Activated CD4-positive, alpha-beta T cell treated with anti-CD3 and anti-CD28 coated beads, Interleukin-2, amount 50 U/mL, for 16 hours (primary cell): ENCODE data around the gene FBXL13.
A peak's percentile ranks its signal among the peaks of the same experiment; 100 is the strongest.
"Not testable (repeated sequence)": the region's sequence is repeated elsewhere in the genome, so short reads cannot be mapped to it uniquely, and the experiment has no call there.

Experiments
- DNase-seq: peaks from one replicate; pipeline ENCODE4 v3.0.0-alpha.2; 2020

Gene FBXL13

DNA sequence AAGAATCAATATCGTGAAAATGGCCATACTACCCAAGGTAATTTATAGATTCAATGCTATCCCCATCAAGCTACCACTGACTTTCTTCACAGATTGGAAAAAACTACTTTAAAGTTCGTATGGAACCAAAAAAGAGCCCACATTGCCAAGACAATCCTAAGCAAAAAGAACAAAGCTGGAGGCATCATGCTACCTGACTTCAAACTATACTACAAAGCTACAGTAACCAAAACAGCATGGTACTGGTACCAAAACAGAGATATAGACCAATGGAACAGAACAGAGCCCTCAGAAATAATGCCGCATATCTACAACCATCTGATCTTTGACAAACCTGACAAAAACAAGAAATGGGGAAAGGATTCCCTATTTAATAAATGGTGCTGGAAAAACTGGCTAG lies 53.7 kb downstream of the FBXL13 start:
- DNase-seq: not testable (repeated sequence)

GRCh38 chr7:103018295-103018694 lies 56.3 kb downstream of the FBXL13 start:
- DNase-seq: not testable (repeated sequence)

DNA sequence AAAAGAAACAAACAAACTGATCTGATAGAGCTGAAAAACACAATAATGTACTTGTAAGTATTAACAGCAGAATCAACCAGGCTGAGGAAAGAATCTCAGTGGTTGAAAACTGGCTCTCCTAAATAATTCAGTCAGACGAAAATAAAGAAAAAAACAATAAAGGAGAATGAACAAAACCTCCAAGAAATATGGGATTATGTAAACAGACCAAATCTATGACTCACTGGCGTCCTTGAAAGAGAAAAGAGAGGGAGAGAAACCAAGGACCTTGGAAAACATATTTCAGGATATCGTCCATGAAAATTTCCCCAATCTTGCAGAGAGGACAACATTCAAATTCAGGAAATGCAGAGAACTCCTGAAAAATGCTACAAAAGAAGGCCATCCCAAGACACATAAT lies 62.9 kb downstream of the FBXL13 start:
- DNase-seq: no peak

GRCh38 chr7:103010211-103010610 lies 64.4 kb downstream of the FBXL13 start:
- no peak for DNase-seq

DNA sequence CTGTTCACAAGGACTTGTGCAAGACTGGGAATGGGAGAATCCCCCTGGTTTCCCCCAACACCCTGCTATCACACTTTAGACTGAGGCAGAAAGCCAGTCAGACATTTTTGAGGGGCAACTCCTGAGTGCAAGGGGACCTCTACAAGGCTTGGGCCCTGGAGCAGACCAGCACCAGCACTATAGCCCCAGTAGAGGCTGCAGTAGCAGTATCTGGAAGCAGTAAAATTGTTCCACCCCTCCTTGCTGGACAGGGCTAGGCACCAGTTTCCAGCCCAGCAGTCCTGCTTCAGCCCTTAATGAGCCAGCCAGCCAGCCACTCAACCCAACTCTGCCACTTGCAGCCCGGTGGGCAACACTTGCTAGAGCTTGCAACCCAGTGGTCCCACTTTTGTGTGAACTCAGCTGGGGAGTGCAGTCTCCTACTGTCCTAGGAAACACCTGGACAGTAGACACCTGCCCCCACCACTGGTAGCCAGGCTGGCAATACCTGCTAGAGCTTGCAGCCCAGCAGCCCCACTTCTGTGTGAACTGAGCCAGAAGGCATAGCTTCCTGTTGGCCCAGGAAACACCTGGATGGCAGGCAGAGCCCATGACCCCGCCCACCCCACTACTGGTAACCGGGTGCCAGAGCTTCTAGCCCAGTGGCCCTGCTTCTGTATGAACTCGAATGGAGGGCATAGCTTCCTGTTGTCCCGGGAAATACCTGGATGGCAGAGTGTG lies 65.0 kb downstream of the FBXL13 start:
- DNase-seq: no peak

DNA sequence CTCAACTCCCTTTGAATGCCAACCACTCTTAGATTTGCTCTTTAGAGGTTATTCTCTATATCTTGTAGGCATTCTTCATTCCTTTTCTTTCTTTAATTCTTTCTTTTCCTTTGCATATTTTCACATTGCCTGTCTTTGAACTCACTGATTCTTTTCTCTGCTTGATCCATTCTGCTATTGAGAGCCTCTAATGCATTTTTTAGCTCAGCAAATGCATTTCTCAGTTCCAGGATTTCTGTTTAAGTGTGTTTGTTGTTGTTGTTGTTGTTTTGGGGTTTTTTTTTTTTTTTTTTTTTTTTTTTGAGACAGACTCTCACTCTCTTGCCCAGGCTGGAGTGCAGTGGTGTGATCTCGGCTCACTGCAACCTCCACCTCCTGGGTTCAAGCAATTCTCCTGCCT lies 71.6 kb downstream of the FBXL13 start:
- no peak for DNase-seq

GRCh38 chr7:103001210-103001609 lies 73.4 kb downstream of the FBXL13 start:
- no peak for DNase-seq

- no peak for DNase-seq
Measured at GRCh38 chr7:102996957-102997356, 77.6 kb downstream of the FBXL13 start.

DNA sequence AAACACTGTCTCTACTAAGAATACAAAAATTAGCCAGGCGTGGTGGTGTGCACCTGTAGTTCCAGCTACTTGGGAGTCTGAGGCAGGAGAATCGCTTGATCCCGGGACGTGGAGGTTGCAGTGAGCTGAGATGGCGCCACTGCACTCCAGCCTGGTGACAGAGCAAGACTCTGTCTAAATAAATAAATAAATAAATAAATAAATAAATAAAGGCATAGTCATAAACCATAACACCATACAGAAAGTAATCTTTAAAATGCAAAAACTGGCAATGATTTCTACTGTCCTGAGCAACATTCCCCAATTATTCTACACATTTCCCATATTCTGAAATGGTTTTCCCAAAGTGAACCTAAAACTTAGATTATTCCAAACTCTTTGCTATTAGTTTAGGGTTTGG lies 79.0 kb downstream of the FBXL13 start:
- DNase-seq: not testable (repeated sequence)

DNA sequence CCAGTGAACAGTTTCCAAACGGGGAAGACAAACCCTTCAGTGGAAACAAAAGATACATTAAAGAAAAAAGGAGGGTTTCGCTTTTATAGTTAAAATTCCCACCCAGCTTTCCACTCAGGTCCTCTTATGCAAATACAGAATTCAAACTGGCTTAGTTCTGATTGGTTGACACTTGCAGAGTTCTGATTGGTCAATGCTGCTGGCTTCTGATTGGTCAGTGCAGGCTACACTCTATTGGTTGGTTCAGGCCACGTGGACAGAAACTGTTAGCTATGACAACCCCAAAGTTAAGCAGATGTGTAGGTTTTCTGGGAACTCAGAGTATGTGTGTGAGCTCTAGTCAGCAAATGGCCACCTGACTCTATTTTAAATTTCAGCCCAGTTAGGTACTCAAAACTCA lies 80.0 kb downstream of the FBXL13 start:
- DNase-seq: no peak

DNA sequence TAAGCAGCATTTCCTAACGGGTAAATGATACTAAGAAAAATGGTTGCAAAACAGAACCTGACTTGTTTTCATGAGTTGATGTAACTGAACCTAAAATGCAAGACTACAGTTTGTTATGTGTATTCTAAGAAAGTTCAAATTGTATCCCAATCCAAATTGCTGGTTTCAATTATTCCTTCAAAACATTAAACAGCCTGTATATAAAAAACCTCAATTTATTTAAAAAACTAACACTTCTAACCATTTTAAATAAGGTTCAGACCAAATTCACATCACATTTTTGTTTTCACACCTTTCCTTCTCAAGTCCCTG lies 80.9 kb downstream of the FBXL13 start:
- no peak for DNase-seq

DNA sequence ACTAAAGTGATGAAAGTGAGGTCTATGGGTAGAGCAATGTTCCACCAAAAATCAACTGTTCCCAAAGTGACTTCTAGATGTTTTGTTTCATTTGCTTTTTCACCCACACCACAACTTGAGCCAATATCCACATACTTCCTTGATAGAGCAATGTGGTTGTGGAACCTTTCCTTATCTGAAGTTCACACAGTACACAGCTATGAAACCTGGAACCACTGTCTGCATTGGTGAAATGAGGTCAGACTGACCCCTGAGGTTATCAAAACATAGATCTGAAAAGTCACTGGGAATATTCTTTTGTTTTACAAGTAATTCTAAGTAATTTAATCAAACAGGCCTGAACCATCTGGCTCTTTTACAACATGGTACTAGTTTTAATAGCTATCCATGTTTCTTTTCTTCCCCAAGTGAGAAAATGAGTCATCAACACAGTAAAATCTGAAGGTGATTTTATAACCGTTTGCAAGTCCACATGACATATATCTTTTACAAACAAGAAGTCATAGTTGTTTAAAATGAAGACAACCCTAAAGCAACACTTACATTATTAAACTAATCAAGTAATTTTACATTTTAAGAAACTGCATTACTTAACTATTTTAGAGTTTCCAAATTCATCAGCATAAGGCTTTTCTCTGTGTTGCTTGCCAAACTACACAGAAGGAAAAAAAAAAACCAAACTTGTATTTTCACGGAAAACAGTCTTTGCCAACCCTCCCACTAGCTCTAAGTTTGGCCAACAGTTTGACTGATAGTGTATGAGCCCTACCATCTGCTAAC lies 81.5 kb downstream of the FBXL13 start:
- peak; percentile 34 for DNase-seq

DNA sequence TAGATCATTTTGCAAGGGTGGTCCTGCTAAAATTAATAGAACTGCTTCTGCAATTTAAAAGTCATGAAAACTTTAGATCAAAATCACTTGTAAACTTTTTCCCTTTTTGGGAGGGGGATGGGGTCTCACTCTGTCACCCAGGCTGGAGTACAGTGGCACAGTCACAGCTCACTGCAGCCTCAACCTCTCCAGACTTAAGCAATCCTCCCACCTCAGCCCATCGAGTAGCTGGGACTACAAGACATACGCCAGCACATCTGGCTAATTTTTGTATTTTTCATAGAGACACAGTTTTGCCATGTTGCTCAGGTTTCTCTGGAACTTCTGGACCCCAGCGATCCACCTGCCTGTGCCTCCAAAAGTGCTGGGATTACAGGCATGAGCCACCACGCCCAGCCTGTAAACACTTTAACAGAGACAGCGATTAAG lies 82.1 kb downstream of the FBXL13 start:
- DNase-seq: no peak

DNA sequence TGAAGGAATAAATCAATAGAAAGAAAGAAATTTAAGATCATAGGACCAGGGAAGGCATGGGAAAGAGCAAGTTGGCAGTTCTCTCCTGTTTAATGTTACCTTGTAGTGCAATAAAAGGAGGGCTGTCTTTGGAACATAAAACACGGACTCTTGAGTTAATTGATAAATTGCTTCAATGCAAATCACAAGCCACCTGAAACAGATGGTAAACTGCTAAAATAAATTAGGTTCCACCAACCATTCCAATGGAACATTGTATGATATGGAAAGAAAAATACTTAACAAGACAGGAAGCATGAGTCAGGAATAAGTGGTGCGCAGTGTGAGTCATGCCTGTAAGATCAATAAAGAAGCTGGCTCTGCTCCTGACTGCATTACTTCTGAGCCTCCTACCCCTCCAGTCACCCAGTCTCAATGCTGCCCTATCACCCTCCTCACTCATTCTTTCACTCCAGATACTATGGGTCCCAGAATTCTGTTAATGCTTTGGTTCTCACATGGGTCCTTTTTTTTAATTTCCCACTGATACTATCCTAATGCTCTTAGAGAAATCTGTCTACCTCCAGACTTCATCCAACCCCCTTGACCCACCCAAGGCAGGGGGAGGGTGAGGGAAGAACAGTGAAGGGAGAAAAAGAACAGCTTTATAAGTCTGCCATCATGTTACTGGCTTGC lies 82.9 kb downstream of the FBXL13 start:
- DNase-seq: peak; percentile 43

DNA sequence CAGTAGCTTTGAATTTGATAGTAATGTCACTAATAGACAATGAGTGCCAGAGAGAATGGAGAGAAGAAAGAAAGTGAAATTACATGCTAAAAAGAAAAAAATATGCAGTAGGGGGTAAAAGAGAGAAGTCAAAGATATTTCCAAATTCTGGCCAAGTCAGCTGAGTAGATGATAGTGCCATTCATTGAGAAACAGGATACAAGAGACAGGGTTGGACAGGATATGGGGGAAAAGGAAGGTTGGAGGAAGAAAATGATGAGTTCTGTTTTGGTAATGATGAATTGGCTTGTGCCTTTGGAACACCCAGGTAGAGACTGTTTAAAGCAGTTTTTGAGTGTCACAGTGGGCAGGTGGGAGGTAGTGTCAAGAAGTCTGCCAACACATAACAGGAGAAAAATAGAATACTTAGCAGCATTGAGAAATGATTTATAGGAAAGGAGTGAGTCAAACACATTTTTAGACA lies 83.5 kb downstream of the FBXL13 start:
- no peak for DNase-seq

- DNase-seq: no peak
Measured at GRCh38 chr7:102990642-102991041, 84.0 kb downstream of the FBXL13 start.

GRCh38 chr7:102988631-102989560 lies 85.7 kb downstream of the FBXL13 start:
- no peak for DNase-seq

GRCh38 chr7:102988088-102988487 lies 86.5 kb downstream of the FBXL13 start:
- no peak for DNase-seq

DNA sequence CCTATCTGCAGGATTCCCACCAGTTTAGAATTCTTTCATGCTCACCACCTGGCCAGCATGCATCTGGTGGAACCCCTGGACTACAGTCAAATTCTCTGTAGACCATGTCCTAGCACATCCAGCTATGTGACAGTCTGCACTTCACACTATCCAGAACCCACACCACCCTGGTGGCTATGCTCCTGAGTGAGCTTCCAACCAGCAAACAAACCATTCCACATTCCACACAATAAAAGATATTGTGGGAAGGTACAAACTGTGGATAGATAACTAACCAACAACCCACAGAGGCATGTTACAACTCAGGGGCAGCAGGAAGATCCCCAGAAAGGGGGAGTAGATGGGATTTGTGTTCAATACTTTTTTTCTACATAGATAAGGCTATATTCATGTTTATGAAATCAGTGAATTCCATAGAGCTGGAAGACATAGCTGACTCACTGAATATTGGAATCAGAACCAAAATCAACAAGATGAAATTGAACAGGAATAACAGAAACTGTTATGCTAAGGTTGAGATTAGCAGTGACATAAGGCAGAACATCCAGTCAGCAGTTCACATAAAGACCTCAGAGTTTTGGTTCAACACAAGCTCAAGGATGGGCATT lies 89.3 kb downstream of the FBXL13 start:
- DNase-seq: no peak

DNA sequence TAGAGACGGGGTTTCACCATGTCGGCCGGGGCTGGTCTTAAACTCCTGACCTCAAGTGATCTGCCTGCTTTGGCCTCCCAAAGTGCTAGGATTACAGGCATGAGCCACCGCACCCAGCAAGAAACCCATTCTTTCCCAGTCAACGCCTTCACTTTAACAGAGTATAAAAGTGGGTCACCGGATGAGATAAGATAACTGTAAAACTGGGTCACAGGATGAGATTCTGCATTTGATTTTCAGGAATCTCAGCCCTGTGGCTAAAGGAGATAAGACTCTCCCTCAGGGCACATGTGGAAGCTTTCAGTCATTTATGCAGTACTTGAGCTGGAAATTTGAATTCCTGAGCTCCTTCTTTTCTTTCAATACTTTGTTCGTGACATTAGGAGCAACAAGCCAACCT lies 91.0 kb downstream of the FBXL13 start:
- no peak for DNase-seq

DNA sequence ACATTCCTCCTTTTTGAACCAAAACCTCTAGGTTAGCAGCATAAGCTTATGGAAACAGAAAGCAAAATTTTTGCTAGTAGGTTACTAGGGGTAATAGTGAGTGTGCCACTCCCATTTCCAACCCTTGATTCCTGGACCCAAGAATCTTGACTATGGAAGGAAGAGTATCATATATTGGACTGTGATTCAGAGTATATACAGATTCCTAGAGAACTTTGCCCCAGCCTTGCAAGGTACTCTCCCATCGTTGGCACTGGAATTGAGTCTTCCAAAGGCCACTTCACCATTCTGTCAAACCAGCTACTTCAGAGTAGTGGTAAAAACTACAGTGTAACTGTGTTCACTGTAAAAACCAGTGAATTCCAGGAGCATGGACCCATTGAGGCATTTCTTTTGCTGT lies 92.4 kb downstream of the FBXL13 start:
- DNase-seq: no peak

DNA sequence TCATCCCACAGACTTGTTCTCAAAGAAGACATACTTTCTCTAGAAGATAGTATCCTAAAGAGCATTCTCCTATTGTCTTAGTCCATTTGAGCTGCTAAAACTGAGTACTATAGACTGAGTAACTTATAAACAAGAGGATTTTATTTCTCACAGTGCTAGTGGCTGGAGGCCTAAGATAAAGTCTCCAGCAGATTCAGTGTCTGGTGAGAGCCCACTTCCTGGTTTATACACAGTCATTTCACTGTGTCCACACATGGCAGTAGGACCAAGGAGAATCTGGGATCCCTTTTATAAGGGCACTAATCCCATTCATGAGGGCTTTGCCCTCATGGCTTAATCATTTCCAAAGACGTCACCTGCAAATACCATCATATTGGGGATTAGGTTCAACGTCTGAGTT lies 93.1 kb downstream of the FBXL13 start:
- no peak for DNase-seq
